H9 (cell line): ENCODE data around the gene TELO2. TPM values are rescaled to one million over a fixed set of nuclear protein-coding genes. Genes with fewer than 3 reads are reported as not detected.

Experiments
- DNase-seq: peaks from one replicate; pipeline ENCODE4 v3.0.0-alpha.2; 2017
- H2AFZ ChIP-seq: one replicate; pipeline ENCODE4 v1.6.1; 2013; ENCODE audit warnings: mild to moderate bottlenecking, low read length, control low read depth, moderate library complexity
- H2AK5ac ChIP-seq: 2 replicates; pipeline ENCODE4 v1.6.1; 2013; ENCODE audit warnings: low read length, control low read depth, mixed read lengths; ENCODE audit not compliant: insufficient read length
- H2BK120ac ChIP-seq: one replicate; pipeline ENCODE4 v1.6.1; 2013; ENCODE audit warnings: low read depth, mild to moderate bottlenecking, low read length, control low read depth, inconsistent platforms; ENCODE audit not compliant: poor library complexity, severe bottlenecking
- H2BK12ac ChIP-seq: 2 replicates; pipeline ENCODE4 v1.6.1; 2013; ENCODE audit warnings: low read length, control low read depth, mixed read lengths, low read depth; ENCODE audit not compliant: insufficient read length
- H2BK15ac ChIP-seq: 2 replicates; pipeline ENCODE4 v1.6.1; 2013; ENCODE audit warnings: low read depth, low read length, control low read depth
- H2BK20ac ChIP-seq: one replicate; pipeline ENCODE4 v1.6.1; 2013; ENCODE audit warnings: low read depth, mild to moderate bottlenecking, low read length, control low read depth, inconsistent platforms; ENCODE audit not compliant: poor library complexity, severe bottlenecking
- H2BK5ac ChIP-seq: 2 replicates; pipeline ENCODE4 v1.6.1; 2013; ENCODE audit warnings: low read length, control low read depth, mixed read lengths; ENCODE audit not compliant: insufficient read length
- H3K14ac ChIP-seq: 2 replicates; pipeline ENCODE4 v1.6.1; 2013; ENCODE audit warnings: low read length, control low read depth; ENCODE audit not compliant: insufficient read depth
- H3K18ac ChIP-seq: 2 replicates; pipeline ENCODE4 v1.6.1; 2013; ENCODE audit warnings: low read depth, mild to moderate bottlenecking, mixed read lengths, low read length, control low read depth; ENCODE audit not compliant: insufficient read length
- H3K23ac ChIP-seq: 2 replicates; pipeline ENCODE4 v1.6.1; 2013; ENCODE audit warnings: low read length, control low read depth, mixed read lengths, low read depth; ENCODE audit not compliant: insufficient read length
- H3K23me2 ChIP-seq: 2 replicates; pipeline ENCODE4 v1.6.1; 2013; ENCODE audit warnings: low read depth, mild to moderate bottlenecking, mixed read lengths, low read length, control low read depth; ENCODE audit not compliant: insufficient read length, poor library complexity, severe bottlenecking
- H3K27ac ChIP-seq: 2 replicates; pipeline ENCODE4 v1.5.1; 2013; ENCODE audit warnings: low read length, control low read depth, mixed read lengths, low read depth; ENCODE audit not compliant: insufficient read length
- H3K27me3 ChIP-seq: 2 replicates; pipeline ENCODE4 v1.6.1; 2013; ENCODE audit warnings: low read length, control low read depth, inconsistent platforms; ENCODE audit not compliant: insufficient read depth
- H3K4ac ChIP-seq: 2 replicates; pipeline ENCODE4 v1.6.1; 2013; ENCODE audit warnings: low read depth, mild to moderate bottlenecking, control low read depth, inconsistent platforms, low read length, moderate library complexity
- H3K4me1 ChIP-seq: 2 replicates; pipeline ENCODE4 v1.6.1; 2013; ENCODE audit warnings: low read length, control low read depth, inconsistent platforms; ENCODE audit not compliant: insufficient read depth
- H3K4me2 ChIP-seq: 2 replicates; pipeline ENCODE4 v1.6.1; 2013; ENCODE audit warnings: low read length, control low read depth, mixed read lengths; ENCODE audit not compliant: insufficient read length, insufficient read depth
- H3K56ac ChIP-seq: 2 replicates; pipeline ENCODE4 v1.6.1; 2013; ENCODE audit warnings: low read depth, mild to moderate bottlenecking, mixed read lengths, low read length, control low read depth; ENCODE audit not compliant: insufficient read length
- H3K79me1 ChIP-seq: 2 replicates; pipeline ENCODE4 v1.6.1; 2013; ENCODE audit warnings: low read depth, mild to moderate bottlenecking, moderate library complexity, low read length, control low read depth, inconsistent platforms; ENCODE audit not compliant: insufficient read depth, poor library complexity, severe bottlenecking
- H3K79me2 ChIP-seq: 2 replicates; pipeline ENCODE4 v1.6.1; 2013; ENCODE audit warnings: low read length, control low read depth, inconsistent platforms; ENCODE audit not compliant: insufficient read depth
- H3K9ac ChIP-seq: 2 replicates; pipeline ENCODE4 v1.6.1; 2013; ENCODE audit warnings: low read length, control low read depth, mixed read lengths; ENCODE audit not compliant: insufficient read length; ENCODE audit errors: extremely low read depth
- H3K9me3 ChIP-seq: one replicate; pipeline ENCODE4 v1.6.1; 2013; ENCODE audit warnings: low read depth, low read length, inconsistent platforms; ENCODE audit not compliant: control insufficient read depth
- H3T11ph ChIP-seq: one replicate; pipeline ENCODE4 v1.6.1; 2013; ENCODE audit warnings: mild to moderate bottlenecking, low read length, control low read depth, inconsistent platforms
- H4K20me1 ChIP-seq: one replicate; pipeline ENCODE4 v1.6.1; 2013; ENCODE audit not compliant: control insufficient read depth, insufficient read length, insufficient read depth
- H4K5ac ChIP-seq: 2 replicates; pipeline ENCODE4 v1.6.1; 2013; ENCODE audit warnings: low read depth, mild to moderate bottlenecking, mixed read lengths, low read length, control low read depth; ENCODE audit not compliant: insufficient read length
- H4K8ac ChIP-seq: replicated peaks from 2 replicates; pipeline ENCODE4 v1.6.1; 2013; ENCODE audit warnings: low read length, control low read depth, mixed read lengths, low read depth; ENCODE audit not compliant: insufficient read length
- H4K91ac ChIP-seq: 2 replicates; pipeline ENCODE4 v1.6.1; 2013; ENCODE audit warnings: low read depth, mild to moderate bottlenecking, moderate library complexity, mixed read lengths, low read length, control low read depth; ENCODE audit not compliant: insufficient read length
- H3K27ac Mint-ChIP-seq, 3 experiments: 2 replicates in 2 of 3; 3 replicates in 1 of 3; pipeline ENCODE4 v1.8.0; 2020 to 2021; ENCODE audit warnings: mixed read lengths in 3 of 3, mild to moderate bottlenecking in 1 of 3, moderate library complexity in 1 of 3
- H3K27me3 Mint-ChIP-seq: 2 replicates; pipeline ENCODE4 v1.8.0; 2021; ENCODE audit warnings: low read depth, mild to moderate bottlenecking, moderate library complexity, mixed read lengths
- H3K36me3 Mint-ChIP-seq, 3 experiments: 2 replicates in 2 of 3; 3 replicates in 1 of 3; pipeline ENCODE4 v1.8.0; 2020 to 2021; ENCODE audit warnings: low read depth in 3 of 3, mixed read lengths in 3 of 3; ENCODE audit not compliant: insufficient read depth in 1 of 3
- H3K4me1 Mint-ChIP-seq, 2 experiments: 2 replicates each; pipeline ENCODE4 v1.8.0; 2020; ENCODE audit warnings: mixed read lengths in 2 of 2
- H3K4me3 Mint-ChIP-seq, 2 experiments: 2 replicates in 1 of 2; 3 replicates in 1 of 2; pipeline ENCODE4 v1.8.0; 2020 to 2021; ENCODE audit warnings: mild to moderate bottlenecking in 2 of 2, mixed read lengths in 2 of 2, moderate library complexity in 1 of 2
- H3K9me3 Mint-ChIP-seq, 2 experiments: 2 replicates in 1 of 2; 3 replicates in 1 of 2; pipeline ENCODE4 v1.8.0; 2020; ENCODE audit warnings: mild to moderate bottlenecking in 2 of 2, mixed read lengths in 2 of 2, moderate library complexity in 1 of 2
- WGBS: extraction: QIAGEN DNeasy Blood & Tissue Kit; methylation state at CpG from one replicate; pipeline ENCODE4 v1.1.7; 2013; ENCODE audit warnings: missing lambda C conversion rate, low lambda C conversion rate, mixed read lengths; ENCODE audit not compliant: insufficient read length; ENCODE audit errors: extremely low coverage; 5-methylcytosine and 5-hydroxymethylcytosine counted together
- total RNA-seq: library from RNA; stranded (reverse); gene quantifications from 2 replicates; pipeline ENCODE4 v1.2.1, GENCODE V29; 2021
- TF ChIP-seq, protein P1 (sequence below): fragments of 200-600 bp; sonication (generic); conservative IDR thresholded peaks from 3 replicates; pipeline ENCODE4 v1.8.0; 2021; ENCODE audit warnings: antibody characterized with exemption, mild to moderate bottlenecking

Gene TELO2
- total RNA-seq, 1 experiment from 2014 or later: 98.9 TPM

DNA sequence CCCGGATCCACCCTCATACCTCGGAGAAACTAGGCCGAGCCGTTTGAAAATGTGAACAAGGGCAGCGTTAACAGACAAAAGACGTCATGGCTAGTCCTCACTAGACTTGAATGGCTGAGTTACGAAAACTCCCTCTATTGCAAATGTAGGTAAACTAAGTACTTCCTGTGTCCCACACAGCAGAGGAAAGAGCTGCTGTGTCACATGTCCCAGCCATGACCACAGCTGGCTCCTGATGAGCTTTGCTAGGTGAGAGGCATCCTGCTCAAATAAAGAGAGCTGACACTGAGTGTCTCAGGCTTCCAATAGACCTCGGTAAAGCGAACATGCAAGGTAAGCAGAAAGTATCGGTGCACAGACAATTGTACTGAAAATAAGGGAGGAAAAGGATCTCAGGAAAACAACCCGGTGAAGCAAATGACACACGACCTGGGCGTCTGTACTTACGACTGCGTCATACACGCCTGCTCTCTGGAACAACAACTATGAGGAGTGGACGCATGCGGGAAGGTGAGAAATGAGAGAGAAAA lies 66.4 kb downstream of the TELO2 start:
- H3K79me2 ChIP-seq: no peaks in the 10 kb centered on the region
- H3K14ac ChIP-seq: no peak overlapping the region
- no peak overlapping the region for H2AFZ ChIP-seq
- Mint-ChIP-seq H3K36me3 (peaks cover 12 to 59% (median 40%) of the 10 kb centered on the region in 3 experiments; a peak in 6 of 7 replicates), H3K4me3 (no peak overlapping the region), H3K27ac (no peak overlapping the region), H3K9me3 (no peaks in the 10 kb centered on the region), H3K4me1 (peaks cover 8 to 10% of the 10 kb centered on the region in 2 experiments; a peak in 3 of 4 replicates), H3K27me3 (no peaks in the 10 kb centered on the region)
- no peak overlapping the region for H3K4me2 ChIP-seq
- H3T11ph ChIP-seq: no peak overlapping the region
- no peaks in the 10 kb centered on the region for H3K27me3 ChIP-seq
- WGBS: no CpG with 5 or more reads among the region's 18 CpGs
- no peak overlapping the region for H3K18ac ChIP-seq
- H3K56ac ChIP-seq: no peak overlapping the region
- no peak overlapping the region for H2BK12ac ChIP-seq
- H2BK5ac ChIP-seq: no peak overlapping the region
- no peaks in the 10 kb centered on the region for H3K9me3 ChIP-seq
- no peak overlapping the region for H2BK20ac ChIP-seq
- DNase-seq: no peak
- no peak overlapping the region for H3K9ac ChIP-seq
- H3K4ac ChIP-seq: no peak overlapping the region
- no peak overlapping the region for H4K8ac ChIP-seq
- H2AK5ac ChIP-seq: no peak overlapping the region
- TF ChIP-seq, protein P1, sequence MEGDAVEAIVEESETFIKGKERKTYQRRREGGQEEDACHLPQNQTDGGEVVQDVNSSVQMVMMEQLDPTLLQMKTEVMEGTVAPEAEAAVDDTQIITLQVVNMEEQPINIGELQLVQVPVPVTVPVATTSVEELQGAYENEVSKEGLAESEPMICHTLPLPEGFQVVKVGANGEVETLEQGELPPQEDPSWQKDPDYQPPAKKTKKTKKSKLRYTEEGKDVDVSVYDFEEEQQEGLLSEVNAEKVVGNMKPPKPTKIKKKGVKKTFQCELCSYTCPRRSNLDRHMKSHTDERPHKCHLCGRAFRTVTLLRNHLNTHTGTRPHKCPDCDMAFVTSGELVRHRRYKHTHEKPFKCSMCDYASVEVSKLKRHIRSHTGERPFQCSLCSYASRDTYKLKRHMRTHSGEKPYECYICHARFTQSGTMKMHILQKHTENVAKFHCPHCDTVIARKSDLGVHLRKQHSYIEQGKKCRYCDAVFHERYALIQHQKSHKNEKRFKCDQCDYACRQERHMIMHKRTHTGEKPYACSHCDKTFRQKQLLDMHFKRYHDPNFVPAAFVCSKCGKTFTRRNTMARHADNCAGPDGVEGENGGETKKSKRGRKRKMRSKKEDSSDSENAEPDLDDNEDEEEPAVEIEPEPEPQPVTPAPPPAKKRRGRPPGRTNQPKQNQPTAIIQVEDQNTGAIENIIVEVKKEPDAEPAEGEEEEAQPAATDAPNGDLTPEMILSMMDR: no peak
- H4K20me1 ChIP-seq: no peaks in the 10 kb centered on the region
- no peak overlapping the region for H3K27ac ChIP-seq
- no peaks in the 10 kb centered on the region for H3K23me2 ChIP-seq
- H4K91ac ChIP-seq: no peak overlapping the region
- no peak overlapping the region for H4K5ac ChIP-seq
- H3K4me1 ChIP-seq: no peaks in the 10 kb centered on the region
- no peak overlapping the region for H2BK120ac ChIP-seq
- no peaks in the 10 kb centered on the region for H3K79me1 ChIP-seq
- H3K23ac ChIP-seq: no peak overlapping the region
- no peak overlapping the region for H2BK15ac ChIP-seq

Other genes starting within 250 kb of the TELO2 start
- gene TPSD1, start 237.3 kb upstream of the TELO2 start, total RNA-seq: not detected in 2 replicates
- 286 and 290 TPM in 2 replicates for gene UBE2I, start 183.7 kb upstream of the TELO2 start, total RNA-seq
- gene BAIAP3, start 159.7 kb upstream of the TELO2 start, total RNA-seq: 5.9 and 6.8 TPM in 2 replicates
- gene TSR3, start 141.5 kb upstream of the TELO2 start, total RNA-seq: 58.8 and 65.0 TPM in 2 replicates
- gene GNPTG, start 141.4 kb upstream of the TELO2 start, total RNA-seq: 29.4 and 29.7 TPM in 2 replicates
- gene UNKL, start 78.7 kb upstream of the TELO2 start, total RNA-seq: 32.0 and 33.3 TPM in 2 replicates
- 11.4 and 12.3 TPM in 2 replicates for gene UQCC4, start 72.6 kb upstream of the TELO2 start, total RNA-seq
- not detected in 2 replicates for gene PERCC1, start 62.3 kb upstream of the TELO2 start, total RNA-seq
- gene CCDC154, start 48.8 kb upstream of the TELO2 start, total RNA-seq: 1.3 and 2.0 TPM in 2 replicates
- gene CLCN7, start 18.3 kb upstream of the TELO2 start, total RNA-seq: 70.0 and 75.3 TPM in 2 replicates
- 0.20 TPM in 1 of 2 replicates, not detected in the other for gene PTX4, start 4.4 kb upstream of the TELO2 start, total RNA-seq
- not detected in 2 replicates for gene TMEM204, start 40.3 kb downstream of the TELO2 start, total RNA-seq
- gene IFT140, start 118.7 kb downstream of the TELO2 start, total RNA-seq: 21.3 and 24.0 TPM in 2 replicates
- 39.2 and 46.2 TPM in 2 replicates for gene CRAMP1, start 119.0 kb downstream of the TELO2 start, total RNA-seq
- gene JPT2, start 184.9 kb downstream of the TELO2 start, total RNA-seq: 200 and 206 TPM in 2 replicates
- 49.4 and 51.3 TPM in 2 replicates for gene MAPK8IP3, start 212.8 kb downstream of the TELO2 start, total RNA-seq